ENCODE results near the gene CBLL1. TPM values are rescaled to one million over a fixed set of nuclear protein-coding genes. Genes with fewer than 3 reads are reported as not detected.

CBLL1 gene
- total RNA-seq, 1 experiment from 2014 or later, result 14.3 TPM

DNA sequence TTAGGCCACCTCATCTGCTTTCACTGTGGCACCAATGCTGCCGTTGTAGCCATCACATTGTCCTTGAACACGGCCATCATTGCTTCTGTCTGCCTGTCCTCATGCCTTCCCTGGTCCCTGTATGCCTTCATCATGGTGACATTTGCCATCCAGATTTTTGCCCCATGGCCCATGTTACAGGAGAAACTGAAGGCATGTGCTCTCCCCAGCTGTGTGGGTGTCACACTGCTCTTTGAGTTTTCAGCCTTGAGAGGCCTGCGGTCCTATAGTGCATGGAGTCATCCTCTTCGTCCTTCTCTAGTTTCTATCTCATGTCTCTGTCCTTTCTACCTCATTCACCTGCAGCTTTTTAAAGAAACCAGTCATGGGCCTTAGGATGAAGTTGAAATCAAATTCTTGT lies 65.2 kb downstream of the CBLL1 start:
- no peak for DNase-seq (ENCODE audit: low spot score)

- DNase-seq (ENCODE audit: low spot score), result no peak
Observed at GRCh38 chr7:107810626-107811025, 66.7 kb downstream of the CBLL1 start.

Other genes with a start within 250 kb of the CBLL1 start
- 49.6 and 58.0 TPM in 2 replicates for gene COG5, start 180.2 kb upstream of the CBLL1 start, total RNA-seq (2014; rRNA removed; shearing (Covaris generic))
- gene DUS4L, start 180.2 kb upstream of the CBLL1 start, total RNA-seq (2014; rRNA removed; shearing (Covaris generic)), result 8.8 and 13.3 TPM in 2 replicates
- 8.6 and 13.9 TPM in 2 replicates for gene BCAP29, start 163.9 kb upstream of the CBLL1 start, total RNA-seq (2014; rRNA removed; shearing (Covaris generic))
- gene SLC26A4, start 83.3 kb upstream of the CBLL1 start, total RNA-seq (2014; rRNA removed; shearing (Covaris generic)), result not detected in 2 replicates
- not detected in 2 replicates for gene SLC26A3, start 59.1 kb downstream of the CBLL1 start, total RNA-seq (2014; rRNA removed; shearing (Covaris generic))
- 32.8 and 36.0 TPM in 2 replicates for gene DLD, start 147.0 kb downstream of the CBLL1 start, total RNA-seq (2014; rRNA removed; shearing (Covaris generic))

Data from HT-29 (cell line).